Osteoblast (primary cell): ENCODE data around the gene EML1. TPM values are rescaled to one million over a fixed set of nuclear protein-coding genes. Genes with fewer than 3 reads are reported as not detected.

ENCODE experiments used
- DNase-seq: peaks from one replicate; pipeline ENCODE4 v3.0.0; 2011; ENCODE audit warnings: low spot score, mixed read lengths; ENCODE audit not compliant: insufficient read length; ENCODE audit errors: missing footprints
- H2AFZ ChIP-seq: 2 replicates; pipeline ENCODE4 v1.6.0; 2011; ENCODE audit warnings: mild to moderate bottlenecking, low read length
- H3K27ac ChIP-seq: 2 replicates; pipeline ENCODE4 v1.5.1; 2011; ENCODE audit warnings: mild to moderate bottlenecking, low read depth, low read length, moderate library complexity
- H3K27me3 ChIP-seq: 2 replicates; pipeline ENCODE4 v1.6.0; 2012; ENCODE audit warnings: mild to moderate bottlenecking, control low read depth, inconsistent platforms, low read length, moderate library complexity; ENCODE audit not compliant: insufficient read depth
- H3K36me3 ChIP-seq: 2 replicates; pipeline ENCODE4 v1.5.1; 2011; ENCODE audit warnings: mild to moderate bottlenecking, low read length, control low read depth, moderate library complexity; ENCODE audit not compliant: insufficient read depth
- H3K4me1 ChIP-seq: 2 replicates; pipeline ENCODE4 v1.5.1; 2011; ENCODE audit warnings: mild to moderate bottlenecking, low read length, control low read depth, moderate library complexity; ENCODE audit not compliant: insufficient read depth
- H3K4me2 ChIP-seq: 2 replicates; pipeline ENCODE4 v1.6.0; 2011; ENCODE audit warnings: mild to moderate bottlenecking, low read length; ENCODE audit not compliant: insufficient read depth
- H3K4me3 ChIP-seq: fragments of 200-600 bp; sonication (generic); 3 replicates; pipeline ENCODE4 v1.5.1; 2012; ENCODE audit warnings: mild to moderate bottlenecking, low read length, inconsistent platforms; ENCODE audit not compliant: insufficient read depth
- H3K79me2 ChIP-seq: 2 replicates; pipeline ENCODE4 v1.6.0; 2012; ENCODE audit warnings: mild to moderate bottlenecking, low read length, control low read depth, inconsistent platforms; ENCODE audit not compliant: insufficient read depth
- H3K9me3 ChIP-seq: 2 replicates; pipeline ENCODE4 v1.5.1; 2011; ENCODE audit warnings: low read depth, low read length, control low read depth
- H4K20me1 ChIP-seq: 2 replicates; pipeline ENCODE4 v1.6.0; 2012; ENCODE audit warnings: mild to moderate bottlenecking, low read length, control low read depth; ENCODE audit not compliant: insufficient read depth
- total RNA-seq: library from RNA; depleted of rRNA; stranded (reverse); fragments of >200 nt; gene quantifications from 2 replicates; pipeline ENCODE4 v1.2.3, GENCODE V29; 2012
- TF ChIP-seq, protein P1 (sequence below): IDR thresholded peaks from 2 replicates; pipeline ENCODE4 v1.5.1; 2011; ENCODE audit warnings: mild to moderate bottlenecking, low read depth, low read length, moderate library complexity; ENCODE audit errors: extremely low read depth

Gene EML1
- total RNA-seq, 1 donor, result 46.7 TPM

DNA sequence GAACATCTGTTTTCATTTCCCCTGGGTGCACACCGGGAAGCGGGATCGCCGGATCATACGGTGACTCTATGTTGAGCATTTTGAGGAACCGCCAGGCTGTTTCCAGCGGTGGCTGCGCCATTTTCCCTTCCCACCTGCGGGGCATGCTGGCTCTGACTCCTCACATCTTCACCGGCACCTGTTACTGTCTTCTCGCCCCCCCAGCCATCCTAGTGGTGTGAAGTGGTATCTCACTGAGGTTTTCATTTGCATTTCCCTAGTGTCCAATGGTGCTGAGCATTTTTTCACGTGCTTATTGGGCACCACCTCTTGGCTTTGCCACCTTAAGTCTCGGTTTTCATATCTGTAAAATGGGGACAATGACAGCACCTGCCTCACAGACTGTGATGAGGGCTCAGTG is 44.1 kb upstream of the EML1 start:
- TF ChIP-seq, protein P1, sequence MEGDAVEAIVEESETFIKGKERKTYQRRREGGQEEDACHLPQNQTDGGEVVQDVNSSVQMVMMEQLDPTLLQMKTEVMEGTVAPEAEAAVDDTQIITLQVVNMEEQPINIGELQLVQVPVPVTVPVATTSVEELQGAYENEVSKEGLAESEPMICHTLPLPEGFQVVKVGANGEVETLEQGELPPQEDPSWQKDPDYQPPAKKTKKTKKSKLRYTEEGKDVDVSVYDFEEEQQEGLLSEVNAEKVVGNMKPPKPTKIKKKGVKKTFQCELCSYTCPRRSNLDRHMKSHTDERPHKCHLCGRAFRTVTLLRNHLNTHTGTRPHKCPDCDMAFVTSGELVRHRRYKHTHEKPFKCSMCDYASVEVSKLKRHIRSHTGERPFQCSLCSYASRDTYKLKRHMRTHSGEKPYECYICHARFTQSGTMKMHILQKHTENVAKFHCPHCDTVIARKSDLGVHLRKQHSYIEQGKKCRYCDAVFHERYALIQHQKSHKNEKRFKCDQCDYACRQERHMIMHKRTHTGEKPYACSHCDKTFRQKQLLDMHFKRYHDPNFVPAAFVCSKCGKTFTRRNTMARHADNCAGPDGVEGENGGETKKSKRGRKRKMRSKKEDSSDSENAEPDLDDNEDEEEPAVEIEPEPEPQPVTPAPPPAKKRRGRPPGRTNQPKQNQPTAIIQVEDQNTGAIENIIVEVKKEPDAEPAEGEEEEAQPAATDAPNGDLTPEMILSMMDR, result peak; percentile 37
- H3K4me3 ChIP-seq, result no peak overlapping the region
- no peak overlapping the region for H3K4me2 ChIP-seq
- DNase-seq, result peak; percentile 52
- no peak overlapping the region for H3K27ac ChIP-seq
- no peaks in the 10 kb centered on the region for H3K27me3 ChIP-seq
- no peaks in the 10 kb centered on the region for H4K20me1 ChIP-seq
- no peak overlapping the region for H2AFZ ChIP-seq
- no peaks in the 10 kb centered on the region for H3K79me2 ChIP-seq
- no peaks in the 10 kb centered on the region for H3K9me3 ChIP-seq
- peaks cover 52% of the 10 kb centered on the region for H3K4me1 ChIP-seq
- no peaks in the 10 kb centered on the region for H3K36me3 ChIP-seq

DNA sequence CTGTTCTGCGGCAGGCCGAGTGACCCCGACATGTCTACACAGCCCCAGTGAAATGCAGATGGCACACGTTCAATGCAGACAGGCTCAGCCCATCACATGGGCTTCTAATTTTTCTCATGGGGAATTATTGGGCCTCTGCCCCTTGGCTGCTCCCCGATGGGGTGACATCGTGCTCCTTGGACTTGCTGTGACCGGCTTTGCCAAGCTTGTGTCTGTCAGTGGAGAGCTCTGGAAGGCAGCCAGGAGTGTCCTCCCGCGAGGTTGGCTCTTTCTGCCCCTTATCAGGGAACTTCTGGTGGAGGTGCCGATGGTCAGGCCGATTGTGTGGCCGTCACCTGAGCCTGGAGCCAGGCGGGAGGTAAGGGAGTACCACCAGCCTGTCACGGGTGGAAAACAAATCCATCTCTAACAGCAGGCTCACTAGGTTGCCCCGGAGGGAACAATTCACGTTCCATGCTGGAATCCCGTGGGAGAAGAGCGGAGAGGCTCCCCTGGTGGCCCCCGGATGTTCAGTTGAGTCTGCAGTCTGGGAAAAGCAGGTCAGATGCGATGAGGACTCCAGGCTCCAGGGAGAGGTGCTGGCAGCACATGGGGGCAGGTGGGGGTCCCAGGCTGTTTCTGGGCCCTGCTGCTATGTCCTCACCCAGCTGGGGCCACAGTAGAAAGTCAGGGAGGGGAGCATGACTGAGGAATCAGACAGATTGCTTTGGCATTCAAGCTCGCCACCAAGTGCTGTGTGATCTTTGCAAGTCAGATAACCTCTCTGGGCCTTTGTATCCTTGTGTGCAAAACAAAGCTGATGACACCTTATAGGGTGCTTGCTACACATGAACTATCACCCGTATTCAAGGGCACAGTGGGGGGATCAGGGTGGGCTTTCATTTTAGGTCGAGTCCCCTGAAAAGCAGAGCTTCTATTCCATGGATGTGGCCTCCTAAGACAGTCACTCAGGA is 43.2 kb upstream of the EML1 start:
- Histone ChIP-seq H3K4me2 (no peak overlapping the region), H3K79me2 (no peaks in the 10 kb centered on the region), H2AFZ (no peak overlapping the region), H3K36me3 (no peaks in the 10 kb centered on the region), H3K4me1 (peaks cover 51% of the 10 kb centered on the region), H4K20me1 (no peaks in the 10 kb centered on the region), H3K27ac (no peak overlapping the region), H3K9me3 (no peaks in the 10 kb centered on the region), H3K4me3 (no peak overlapping the region), H3K27me3 (no peaks in the 10 kb centered on the region)
- TF ChIP-seq, protein P1, result no peak
- DNase-seq, result peak; percentile 55

DNA sequence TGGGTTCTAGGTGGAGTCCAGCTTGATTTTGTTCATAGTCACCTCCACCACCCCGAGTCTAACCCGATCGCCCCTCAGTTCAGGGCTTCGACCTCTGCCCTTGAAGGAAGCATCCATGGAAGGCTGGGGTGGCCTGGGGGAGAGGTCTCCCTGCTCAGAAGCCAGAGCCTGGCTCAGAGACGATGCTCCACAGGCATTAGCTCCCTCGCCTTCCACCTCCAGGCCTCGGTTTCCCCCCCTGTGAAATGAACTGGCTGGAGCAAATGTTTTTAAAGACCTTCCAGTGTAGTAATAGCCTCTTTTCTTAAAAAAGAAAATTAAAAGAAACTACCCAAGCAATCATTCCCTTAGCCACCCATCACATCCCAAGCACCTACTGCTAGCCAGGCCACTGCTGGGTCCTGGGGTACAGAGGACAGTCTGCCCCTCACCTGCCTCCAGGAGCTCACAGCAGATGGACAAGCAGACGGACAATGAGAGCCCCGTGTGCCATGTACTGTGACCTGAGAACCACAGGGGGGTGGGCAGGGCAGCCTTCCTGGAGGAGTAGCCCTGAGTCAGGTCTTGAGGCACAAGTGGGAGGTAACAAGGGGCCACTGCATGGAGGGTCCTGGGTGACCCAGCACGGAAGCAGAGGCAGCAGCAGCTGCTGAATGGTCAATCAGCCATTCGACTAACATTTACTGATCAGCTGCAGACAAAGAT is 42.3 kb upstream of the EML1 start:
- Histone ChIP-seq H3K4me1 (peaks cover 51% of the 10 kb centered on the region), H4K20me1 (no peaks in the 10 kb centered on the region), H3K79me2 (no peaks in the 10 kb centered on the region), H3K9me3 (no peaks in the 10 kb centered on the region), H2AFZ (no peak overlapping the region), H3K4me3 (no peak overlapping the region), H3K27ac (no peak overlapping the region), H3K27me3 (no peaks in the 10 kb centered on the region), H3K4me2 (no peak overlapping the region), H3K36me3 (no peaks in the 10 kb centered on the region)
- TF ChIP-seq, protein P1, result no peak
- peak; percentile 54 for DNase-seq
